HepG2 (cell line): ENCODE measurements around the gene TSEN34. TPM values are rescaled to one million over a fixed set of nuclear protein-coding genes. Genes with fewer than 3 reads are reported as not detected.

Experiments
- ATAC-seq: fragments of 200-7000 bp; cut with Tn5 transposase; 3 replicates; pipeline ENCODE4 v1.9.1; 2020; ENCODE audit warnings: mild to moderate bottlenecking, moderate library complexity
- BruUV-seq: library from RNA; stranded (reverse); fragments of 400-500 nt; replicated peaks from 2 replicates; lab custom pipeline; 2021; lab: Mats Ljungman, UMichigan
- CTCF ChIA-PET: fragments of 300-600 bp; formaldehyde crosslinking; extraction: SDS; loops from one replicate; lab custom pipeline; 2021; ENCODE audit warnings: low total read pairs, inconsistent platforms, low intra/inter-chr PET ratio; lab: Yijun Ruan, JAX
- POLR2A ChIA-PET: fragments of 350-600 bp; sonication (Branson Sonifier 250); formaldehyde crosslinking; loops from one replicate; lab custom pipeline; 2020; ENCODE audit warnings: antibody characterized with exemption, inconsistent platforms; lab: Yijun Ruan, JAX
- DNase-seq: peaks from one replicate; pipeline ENCODE4 v3.0.0-alpha.2; 2015; ENCODE audit warnings: low spot score
- FAIRE-seq: peaks from 3 replicates; lab custom pipeline; 2011; peaks lifted over from hg19 to GRCh38; lab: Jason Lieb, UNC
- H2AFZ ChIP-seq: one replicate; pipeline ENCODE4 v1.6.1; 2011; ENCODE audit warnings: low read length, inconsistent platforms
- H3K27ac ChIP-seq: fragments of 300-600 bp; 3 replicates; pipeline ENCODE4 v1.8.0; 2011; ENCODE audit warnings: mixed run types, mild to moderate bottlenecking, mixed read lengths, low read length, inconsistent platforms; ENCODE audit not compliant: insufficient read depth; ENCODE audit errors: extremely low read length
- H3K27me3 ChIP-seq, 2 experiments: fragments of 200-600 bp in 1 of 2; 2 replicates in 1 of 2; 3 replicates in 1 of 2; pipeline versions ENCODE4 v1.6.0 to v1.8.0; 2011; ENCODE audit warnings: low read length in 2 of 2, mild to moderate bottlenecking in 2 of 2, moderate library complexity in 2 of 2, inconsistent platforms in 1 of 2; ENCODE audit not compliant: insufficient read depth in 2 of 2, control insufficient read depth in 1 of 2
- H3K36me3 ChIP-seq, 2 experiments: fragments of 200-600 bp in 1 of 2; replicated peaks in 1 of 2; 2 replicates in 1 of 2; 3 replicates in 1 of 2; pipeline versions ENCODE4 v1.5.1 to v1.8.0; 2011; ENCODE audit warnings: low read length in 2 of 2, inconsistent platforms in 1 of 2; ENCODE audit not compliant: insufficient read depth in 2 of 2, control insufficient read depth in 1 of 2
- H3K4me1 ChIP-seq: 2 replicates; pipeline ENCODE4 v1.5.1; 2012; ENCODE audit warnings: low read length, inconsistent platforms; ENCODE audit not compliant: insufficient read depth
- H3K4me2 ChIP-seq: 2 replicates; pipeline ENCODE4 v1.6.0; 2011; ENCODE audit warnings: low read depth, low read length, inconsistent platforms
- H3K4me3 ChIP-seq, 3 experiments: fragments of 200-600 bp in 1 of 3; sonication (generic), shearing (Covaris generic) in 1 of 3; replicated peaks in 1 of 3; 2 replicates each; pipeline ENCODE4 v1.5.1; 2011 to 2016; ENCODE audit warnings: low read length in 3 of 3, inconsistent platforms in 2 of 3, low read depth in 2 of 3, mild to moderate bottlenecking in 2 of 3, control low read depth in 1 of 3, mixed read lengths in 1 of 3; ENCODE audit not compliant: insufficient read depth in 1 of 3
- H3K79me2 ChIP-seq: one replicate; pipeline ENCODE4 v1.6.1; 2011; ENCODE audit warnings: low read length, inconsistent platforms; ENCODE audit not compliant: insufficient read depth
- H3K9ac ChIP-seq: 2 replicates; pipeline ENCODE4 v1.6.0; 2011; ENCODE audit warnings: mild to moderate bottlenecking, low read depth, low read length, inconsistent platforms; ENCODE audit not compliant: insufficient read depth
- H3K9me3 ChIP-seq: 2 replicates; pipeline ENCODE4 v1.5.1; 2012; ENCODE audit warnings: mild to moderate bottlenecking, low read length
- H4K20me1 ChIP-seq: 2 replicates; pipeline ENCODE4 v1.6.0; 2011; ENCODE audit warnings: inconsistent platforms, mild to moderate bottlenecking, low read length, moderate library complexity; ENCODE audit not compliant: insufficient read depth
- ADNP ChIP-seq: sonication (generic); formaldehyde crosslinking; IDR thresholded peaks from 2 replicates; pipeline ENCODE4 v1.4.0; 2020; ENCODE audit warnings: missing genetic modification reagents
- AKAP8 ChIP-seq: sonication (generic); formaldehyde crosslinking; IDR thresholded peaks from 2 replicates; pipeline ENCODE4 v1.5.1; 2020; ENCODE audit warnings: mild to moderate bottlenecking, missing genetic modification reagents
- KLF6 ChIP-seq: IDR thresholded peaks from 2 replicates; pipeline ENCODE4 v1.8.0; 2016; ENCODE audit warnings: missing biosample characterization, missing genetic modification reagents
- SPEN ChIP-seq: sonication (generic); formaldehyde crosslinking; IDR thresholded peaks from 2 replicates; pipeline ENCODE4 v1.5.1; 2020; ENCODE audit warnings: low read depth, mild to moderate bottlenecking, missing genetic modification reagents
- U2AF2 ChIP-seq: fragments of 200-400 bp; formaldehyde crosslinking; IDR thresholded peaks from 2 replicates; pipeline ENCODE4 v1.6.1; 2017; ENCODE audit warnings: low read depth, mild to moderate bottlenecking, low read length
- ZNF207 ChIP-seq: fragments of 450-650 bp; IDR thresholded peaks from 2 replicates; pipeline ENCODE4 v1.6.1; 2016; ENCODE audit warnings: antibody characterized with exemption, borderline replicate concordance
- ZNF232 ChIP-seq: sonication (generic); formaldehyde crosslinking; IDR thresholded peaks from 2 replicates; pipeline ENCODE4 v1.4.0; 2020; ENCODE audit warnings: missing genetic modification reagents, borderline replicate concordance
- ZNF317 ChIP-seq: sonication (generic); formaldehyde crosslinking; IDR thresholded peaks from 2 replicates; pipeline ENCODE4 v1.5.0; 2020; ENCODE audit warnings: mild to moderate bottlenecking, missing genetic modification reagents
- ZNF484 ChIP-seq: sonication (generic); formaldehyde crosslinking; IDR thresholded peaks from 2 replicates; pipeline ENCODE4 v1.5.1; 2020; ENCODE audit warnings: mild to moderate bottlenecking, low read depth, missing genetic modification reagents, borderline replicate concordance
- WGBS: methylation state at CpG from one replicate; pipeline ENCODE4 v1.1.6; 2017; ENCODE audit warnings: low lambda C conversion rate; 5-methylcytosine and 5-hydroxymethylcytosine counted together
- in situ Hi-C: cut with HindIII; loops from 2 replicates; pipeline ENCODE4 v1.10.0; 2017; ENCODE audit warnings: low pct_unique_long_range_greater_than_20kb; ENCODE audit not compliant: extremely low pct_ligation_motif_present
- intact Hi-C: fragments of 100-400 bp; cut with micrococcal nuclease; formaldehyde crosslinking; loops from one replicate; pipeline ENCODE4 v1.10.0; 2022; ENCODE audit not compliant: unreplicated experiment
- polyA plus RNA-seq, 8 experiments: library from polyadenylated mRNA; depleted of rRNA in 3 of 8; stranded (reverse) in 7 of 8; unstranded in 1 of 8; fragments of >200 nt; fragmentation: Illumina TruSeq in 4 of 8; extraction: Trizol in 4 of 8; gene quantifications; 2 replicates each; pipeline versions ENCODE4 v1.2.1 to v1.2.3, GENCODE V29; 2011 to 2016; ENCODE audit warnings: low read depth in 4 of 8, missing spikeins in 1 of 8, mixed read lengths in 1 of 8; ENCODE audit not compliant: insufficient read depth in 1 of 8
- total RNA-seq, 5 experiments: library from RNA; depleted of rRNA; stranded (reverse); fragments of >200 nt; fragmentation: Illumina TruSeq; extraction: Trizol; gene quantifications; 2 replicates each; pipeline ENCODE4 v1.2.3, GENCODE V29; 2016; ENCODE audit warnings: low read depth in 1 of 5

TSEN34 gene
- total and polyA plus RNA-seq, 2 of the 13 experiments (the other 11 are each of a cell fraction or from before 2014, with no cell fraction given) = 55.1 to 65.4 TPM

DNA sequence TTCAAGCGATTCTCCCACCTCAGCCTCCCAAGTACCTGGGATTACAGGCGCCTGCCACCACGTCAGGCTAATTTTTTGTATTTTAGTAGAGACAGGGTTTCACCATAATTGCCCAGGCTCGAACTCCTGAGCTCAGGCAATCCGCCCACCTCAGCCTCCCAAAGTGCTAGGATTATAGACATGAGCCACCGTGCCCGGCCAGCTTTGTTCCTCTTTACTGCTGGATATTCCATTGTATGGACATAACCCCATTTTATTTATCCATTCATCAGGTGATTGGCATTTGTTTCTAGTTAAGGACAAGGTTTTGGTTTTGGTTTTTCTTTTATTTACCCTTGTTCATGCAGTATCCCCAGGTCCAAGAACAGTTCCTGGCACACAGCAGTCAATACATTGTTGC lies 5.4 kb downstream of the TSEN34 start:
- peaks cover 8 to 27% of the 10 kb centered on the region in 2 experiments for H3K36me3 ChIP-seq
- H2AFZ ChIP-seq = no peak overlapping the region
- peaks cover 8% of the 10 kb centered on the region for H4K20me1 ChIP-seq
- H3K9ac ChIP-seq = no peak overlapping the region
- FAIRE-seq = no peak
- in situ Hi-C loops (no loop called here), intact Hi-C loops (no loop called here)
- 93% methylated on average over 7 of the region's 7 CpGs for WGBS
- H3K79me2 ChIP-seq = peaks cover 28% of the 10 kb centered on the region
- no peak for DNase-seq
- no peak overlapping the region for H3K4me3 ChIP-seq
- no peaks in the 10 kb centered on the region; a peak in 1 of 5 replicates for H3K27me3 ChIP-seq
- H3K4me2 ChIP-seq = no peak overlapping the region
- no peak for ATAC-seq
- peaks cover 26% of the 10 kb centered on the region for H3K4me1 ChIP-seq
- TF ChIP-seq SPEN = no peak
- no peak for TF ChIP-seq KLF6
- TF ChIP-seq AKAP8 (CRISPR knock-in tag) = no peak
- TF ChIP-seq ADNP = no peak
- no peak for TF ChIP-seq ZNF232
- no peak for TF ChIP-seq ZNF317
- H3K27ac ChIP-seq = no peak overlapping the region
- no peaks in the 10 kb centered on the region for H3K9me3 ChIP-seq
- ChIA-PET POLR2A (interaction anchor here (0.6 to 6.4 kb wide), 2 partner anchors 13 to 34 kb away, joined by 5 to 78 read pairs; no protein-coding TSS in a partner anchor), CTCF (no interaction called here)
- no TSS peak for BruUV-seq

DNA sequence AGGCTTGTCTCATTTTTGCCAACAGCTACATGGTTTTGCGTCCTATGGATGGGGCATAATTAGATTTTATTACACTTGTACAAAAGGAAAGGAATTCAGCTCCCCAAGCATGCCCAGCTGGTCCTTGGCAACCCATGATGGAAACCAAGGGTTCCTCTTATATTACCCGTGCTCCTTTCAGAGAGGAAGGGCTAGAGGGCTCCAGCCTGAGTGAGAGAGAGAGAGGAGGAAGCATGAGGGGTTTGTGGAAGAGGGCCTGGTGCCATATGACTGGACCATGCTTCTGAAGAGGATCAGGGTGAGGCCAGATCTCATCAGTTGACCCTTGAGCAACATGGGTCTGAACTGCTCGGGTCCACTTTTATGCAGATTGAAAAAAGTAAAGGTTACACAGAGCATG lies 6.0 kb downstream of the TSEN34 start:
- 100% methylated on average over 2 of the region's 3 CpGs for WGBS
- in situ Hi-C loops (no loop called here), intact Hi-C loops (no loop called here)
- Histone ChIP-seq H4K20me1 (peaks cover 14% of the 10 kb centered on the region), H3K4me1 (peaks cover 27% of the 10 kb centered on the region), H3K9me3 (no peaks in the 10 kb centered on the region), H3K4me2 (no peak overlapping the region), H3K79me2 (peaks cover 28% of the 10 kb centered on the region), H2AFZ (no peak overlapping the region), H3K27me3 (no peaks in the 10 kb centered on the region; a peak in 1 of 5 replicates), H3K4me3 (no peak overlapping the region), H3K36me3 (peaks cover 10 to 33% of the 10 kb centered on the region in 2 experiments), H3K9ac (no peak overlapping the region), H3K27ac (no peak overlapping the region)
- ATAC-seq (no peak), FAIRE-seq (no peak), DNase-seq (no peak)
- ChIA-PET POLR2A (interaction anchor here (6.4 kb wide), 1 partner anchor 12 kb away, joined by 78 read pairs; no protein-coding TSS in a partner anchor), CTCF (no interaction called here)
- no peak for TF ChIP-seq ZNF484
- no peak for TF ChIP-seq U2AF2
- TF ChIP-seq ZNF207 = no peak
- no TSS peak for BruUV-seq
